ENCODE measurements around the gene ABR.
"Not testable (repeated sequence)": the region's sequence is repeated elsewhere in the genome, so short reads cannot be mapped to it uniquely, and the experiment has no call there.

Gene ABR

GRCh38 chr17:1174263-1174880 lies 5.4 kb downstream of the ABR start:
- in situ Hi-C loops (cut with MboI; ENCODE audit: low sequenced_read_pairs): no loop called here

- in situ Hi-C loops (cut with MboI; ENCODE audit: low sequenced_read_pairs): no loop called here
These were observed 6.1 kb downstream of the ABR start for GRCh38 chr17:1173432-1174262.

- in situ Hi-C loops (cut with MboI; ENCODE audit: low sequenced_read_pairs): no loop called here
These were observed 7.8 kb downstream of the ABR start for GRCh38 chr17:1171953-1172352.

- in situ Hi-C loops (cut with MboI; ENCODE audit: low sequenced_read_pairs): no loop called here
These were observed 9.0 kb downstream of the ABR start for GRCh38 chr17:1170739-1171138.

GRCh38 chr17:1169929-1170312 lies 9.9 kb downstream of the ABR start:
- in situ Hi-C loops (cut with MboI; ENCODE audit: low sequenced_read_pairs): no loop called here

GRCh38 chr17:1169221-1169928 lies 10.4 kb downstream of the ABR start:
- in situ Hi-C loops (cut with MboI; ENCODE audit: low sequenced_read_pairs): no loop called here

GRCh38 chr17:1168533-1169220 lies 11.1 kb downstream of the ABR start:
- in situ Hi-C loops (cut with MboI; ENCODE audit: low sequenced_read_pairs): no loop called here

GRCh38 chr17:1166276-1166675 lies 13.5 kb downstream of the ABR start:
- in situ Hi-C loops (cut with MboI; ENCODE audit: low sequenced_read_pairs): no loop called here

- in situ Hi-C loops (cut with MboI; ENCODE audit: low sequenced_read_pairs): no loop called here
These were observed 13.9 kb downstream of the ABR start for GRCh38 chr17:1165836-1166235.

- in situ Hi-C loops (cut with MboI; ENCODE audit: low sequenced_read_pairs): no loop called here
These were observed 14.7 kb downstream of the ABR start for GRCh38 chr17:1164935-1165556.

GRCh38 chr17:1162116-1162855 lies 17.5 kb downstream of the ABR start:
- in situ Hi-C loops (cut with MboI; ENCODE audit: low sequenced_read_pairs): no loop called here

GRCh38 chr17:1160591-1161390 lies 19.0 kb downstream of the ABR start:
- in situ Hi-C loops (cut with MboI; ENCODE audit: low sequenced_read_pairs): no loop called here

GRCh38 chr17:1159431-1160180 lies 20.2 kb downstream of the ABR start:
- in situ Hi-C loops (cut with MboI; ENCODE audit: low sequenced_read_pairs): no loop called here

GRCh38 chr17:1158879-1159278 lies 20.9 kb downstream of the ABR start:
- in situ Hi-C loops (cut with MboI; ENCODE audit: low sequenced_read_pairs): no loop called here

GRCh38 chr17:1156864-1157263 lies 22.9 kb downstream of the ABR start:
- in situ Hi-C loops (cut with MboI; ENCODE audit: low sequenced_read_pairs): no loop called here

GRCh38 chr17:1154704-1155103 lies 25.1 kb downstream of the ABR start:
- in situ Hi-C loops (cut with MboI; ENCODE audit: low sequenced_read_pairs): no loop called here

- in situ Hi-C loops (cut with MboI; ENCODE audit: low sequenced_read_pairs): no loop called here
These were observed 25.8 kb downstream of the ABR start for GRCh38 chr17:1153795-1154546.

- in situ Hi-C loops (cut with MboI; ENCODE audit: low sequenced_read_pairs): not testable (repeated sequence)
These were observed 27.2 kb downstream of the ABR start for GRCh38 chr17:1152582-1152981.

Data from HL-60/S4 (cell line).